K562 (cell line): ENCODE data around the gene MOAP1. TPM values are rescaled to one million over a fixed set of nuclear protein-coding genes. Genes with fewer than 3 reads are reported as not detected.

Experiments
- ATAC-seq: fragments of 200-7000 bp; cut with Tn5 transposase; 3 replicates; pipeline ENCODE4 v1.9.1; 2020; ENCODE audit warnings: moderate library complexity
- BruUV-seq: library from RNA; stranded (reverse); fragments of 400-500 nt; replicated peaks from 2 replicates; lab custom pipeline; 2021; lab: Mats Ljungman, UMichigan
- CTCF ChIA-PET: fragments of 300-600 bp; formaldehyde crosslinking; extraction: SDS; loops from one replicate; lab custom pipeline; 2021; ENCODE audit warnings: low intra/inter-chr PET ratio; lab: Yijun Ruan, JAX
- POLR2A ChIA-PET: fragments of 300-600, 350-650 bp; sonication (Branson Sonifier 250); formaldehyde crosslinking; extraction: SDS; loops from one replicate; lab custom pipeline; 2021; ENCODE audit warnings: antibody characterized with exemption, inconsistent platforms; lab: Yijun Ruan, JAX
- DNase-seq, 4 experiments: peaks; one replicate each; pipeline versions ENCODE4 v3.0.0 to v3.0.0-alpha.2; 2011 to 2018; ENCODE audit warnings: low spot score in 3 of 4, mixed read lengths in 3 of 4; ENCODE audit errors: extremely low read depth in 1 of 4
- FAIRE-seq: peaks from 2 replicates; lab custom pipeline; 2011; peaks lifted over from hg19 to GRCh38; lab: Jason Lieb, UNC
- H2AFZ ChIP-seq: 2 replicates; pipeline ENCODE4 v1.6.0; 2011; ENCODE audit warnings: low read depth, low read length, control low read depth, inconsistent platforms
- H3K27ac ChIP-seq: fragments of 200-600 bp; 3 replicates; pipeline ENCODE4 v1.8.0; 2011; ENCODE audit warnings: low read depth, mild to moderate bottlenecking, control low read depth, inconsistent platforms, low read length, moderate library complexity, mixed read lengths; ENCODE audit errors: extremely low read depth
- H3K27me3 ChIP-seq, 2 experiments: fragments of 300-600 bp in 1 of 2; 2 replicates in 1 of 2; 3 replicates in 1 of 2; pipeline versions ENCODE4 v1.6.0 to v1.8.0; 2011; ENCODE audit warnings: inconsistent platforms in 2 of 2, low read length in 2 of 2, mild to moderate bottlenecking in 1 of 2, mixed read lengths in 1 of 2, moderate library complexity in 1 of 2; ENCODE audit not compliant: control insufficient read depth in 2 of 2, insufficient read depth in 2 of 2
- H3K36me3 ChIP-seq: fragments of 300-600 bp; 3 replicates; pipeline ENCODE4 v1.8.0; 2011; ENCODE audit warnings: mild to moderate bottlenecking, low read length, inconsistent platforms; ENCODE audit not compliant: control insufficient read depth, insufficient read depth
- H3K4me1 ChIP-seq, 2 experiments: fragments of 200-600 bp in 1 of 2; replicated peaks in 1 of 2; 2 replicates in 1 of 2; 3 replicates in 1 of 2; pipeline versions ENCODE4 v1.5.1 to v1.8.0; 2011; ENCODE audit warnings: inconsistent platforms in 2 of 2, low read length in 2 of 2, mild to moderate bottlenecking in 1 of 2, mixed read lengths in 1 of 2, moderate library complexity in 1 of 2; ENCODE audit not compliant: control insufficient read depth in 2 of 2, insufficient read depth in 2 of 2
- H3K4me2 ChIP-seq: 2 replicates; pipeline ENCODE4 v1.6.1; 2011; ENCODE audit warnings: low read length, control low read depth, inconsistent platforms, mixed read lengths; ENCODE audit not compliant: insufficient read depth
- H3K4me3 ChIP-seq: fragments of 200-600 bp; sonication (generic), shearing (Covaris generic); 2 replicates; pipeline ENCODE4 v1.5.1; 2016; ENCODE audit warnings: control low read depth, inconsistent platforms
- H3K79me2 ChIP-seq: fragments of 200-600 bp; 3 replicates; pipeline ENCODE4 v1.8.0; 2011; ENCODE audit warnings: low read length, inconsistent platforms; ENCODE audit not compliant: control insufficient read depth, insufficient read depth
- H3K9ac ChIP-seq, 2 experiments: 2 replicates each; pipeline versions ENCODE4 v1.6.0 to v1.6.1; 2011; ENCODE audit warnings: low read depth in 2 of 2, low read length in 2 of 2, control low read depth in 1 of 2, inconsistent platforms in 1 of 2, mild to moderate bottlenecking in 1 of 2, mixed read lengths in 1 of 2; ENCODE audit not compliant: insufficient read depth in 1 of 2
- H3K9me1 ChIP-seq: one replicate; pipeline ENCODE4 v1.6.0; 2011; ENCODE audit warnings: inconsistent platforms, mild to moderate bottlenecking, low read length, moderate library complexity; ENCODE audit not compliant: control insufficient read depth, insufficient read depth
- H3K9me3 ChIP-seq: replicated peaks from 2 replicates; pipeline ENCODE4 v1.5.1; 2011; ENCODE audit warnings: low read depth, low read length, inconsistent platforms; ENCODE audit not compliant: control insufficient read depth, insufficient read depth
- H4K20me1 ChIP-seq: replicated peaks from 2 replicates; pipeline ENCODE4 v1.6.1; 2011; ENCODE audit warnings: low read length, inconsistent platforms, mixed read lengths; ENCODE audit not compliant: control insufficient read depth, insufficient read depth
- CTCF ChIP-seq, 3 experiments: IDR thresholded peaks in 2 of 3; conservative IDR thresholded peaks in 1 of 3; 2 replicates each; pipeline ENCODE4 v1.5.1; 2011 to 2012; ENCODE audit warnings: low read length in 3 of 3, mild to moderate bottlenecking in 3 of 3, control low read depth in 2 of 3, improper control_type of control experiment in 1 of 3, inconsistent platforms in 1 of 3, low read depth in 1 of 3, mixed read lengths in 1 of 3, moderate library complexity in 1 of 3; ENCODE audit not compliant: insufficient read depth in 2 of 3
- EGR1 ChIP-seq: fragments of 450-650 bp; conservative IDR thresholded peaks from 2 replicates; pipeline ENCODE4 v1.6.1; 2017; ENCODE audit warnings: mild to moderate bottlenecking
- ESRRA ChIP-seq: fragments of 450-650 bp; IDR thresholded peaks from 2 replicates; pipeline ENCODE4 v1.6.1; 2014; ENCODE audit warnings: low read depth, mild to moderate bottlenecking, moderate library complexity, borderline replicate concordance
- HCFC1 ChIP-seq: IDR thresholded peaks from 2 replicates; pipeline ENCODE4 v1.6.1; 2012; ENCODE audit warnings: low read depth, low read length, improper control_type of control experiment
- KDM1A ChIP-seq, 2 experiments: fragments of 450-650 bp; IDR thresholded peaks; 2 replicates each; pipeline ENCODE4 v1.6.1; 2016; ENCODE audit warnings: mild to moderate bottlenecking in 2 of 2
- MEIS2 ChIP-seq: fragments of 450-650 bp; IDR thresholded peaks from 2 replicates; pipeline ENCODE4 v1.6.1; 2014; ENCODE audit warnings: mild to moderate bottlenecking; ENCODE audit not compliant: partially characterized antibody
- PKNOX1 ChIP-seq: fragments of 450-650 bp; IDR thresholded peaks from 2 replicates; pipeline ENCODE4 v1.6.1; 2016
- RAD21 ChIP-seq, 2 experiments: fragments of 250-450 bp in 1 of 2; fragments of 450-650 bp in 1 of 2; sonication (Bioruptor Pico) in 1 of 2; formaldehyde crosslinking in 1 of 2; IDR thresholded peaks in 1 of 2; conservative IDR thresholded peaks in 1 of 2; 2 replicates each; pipeline versions ENCODE4 v1.4.0 to v1.8.0; 2020 to 2022; ENCODE audit warnings: mild to moderate bottlenecking in 2 of 2, moderate library complexity in 1 of 2
- RBM25 ChIP-seq: fragments of 200-400 bp; formaldehyde crosslinking; IDR thresholded peaks from 2 replicates; pipeline ENCODE4 v1.6.1; 2018; ENCODE audit warnings: low read length, low read depth, moderate library complexity; ENCODE audit not compliant: severe bottlenecking
- TCF3 ChIP-seq: sonication (generic); formaldehyde crosslinking; IDR thresholded peaks from 2 replicates; pipeline ENCODE4 v1.4.0; 2020; ENCODE audit warnings: mild to moderate bottlenecking, missing genetic modification reagents
- TEAD4 ChIP-seq, 2 experiments: sonication (generic) in 1 of 2; formaldehyde crosslinking in 1 of 2; IDR thresholded peaks; 2 replicates each; pipeline versions ENCODE4 v1.6.1 to v1.8.0; 2012 to 2022; ENCODE audit warnings: borderline replicate concordance in 1 of 2, inconsistent platforms in 1 of 2, low read length in 1 of 2, mild to moderate bottlenecking in 1 of 2, missing genetic modification reagents in 1 of 2
- ZNF165 ChIP-seq: fragments of 250-450 bp; sonication (Bioruptor Pico); IDR thresholded peaks from 2 replicates; pipeline ENCODE4 v1.4.0; 2020; ENCODE audit warnings: borderline replicate concordance
- WGBS: fragments of 100-300 bp; shearing (Covaris generic); methylation state at CpG from one replicate; pipeline ENCODE4 v1.1.6; 2016; ENCODE audit warnings: low coverage, mixed read lengths; ENCODE audit not compliant: insufficient coverage; ENCODE audit errors: missing lambda C conversion rate; 5-methylcytosine and 5-hydroxymethylcytosine counted together
- in situ Hi-C: fragments of 300-500 bp; cut with MboI; formaldehyde crosslinking; loops from 4 replicates; pipeline ENCODE4 v1.15.0; 2018; ENCODE audit warnings: inconsistent platforms, mixed read lengths
- intact Hi-C: fragments of 100-400 bp; cut with micrococcal nuclease; formaldehyde crosslinking; loops from 2 replicates; pipeline ENCODE4 v1.14.2; 2022
- polyA plus RNA-seq, 8 experiments: library from polyadenylated mRNA; depleted of rRNA in 4 of 8; stranded (reverse) in 5 of 8; unstranded in 3 of 8; fragments of >200 nt; fragmentation: Nextera tagmentation in 2 of 8; fragmentation: Illumina TruSeq in 1 of 8; extraction: Ambion mirVana in 2 of 8; extraction: Trizol in 1 of 8; gene quantifications; 2 replicates each; pipeline versions ENCODE4 v1.2.1 to v1.2.3, GENCODE V29; 2011 to 2014; ENCODE audit warnings: inconsistent platforms in 1 of 8, missing spikeins in 1 of 8
- total RNA-seq, 7 experiments: library from RNA; depleted of rRNA in 6 of 7; stranded (reverse); fragments of >200 nt in 6 of 7; fragmentation: Illumina TruSeq in 2 of 7; extraction: Trizol in 2 of 7; gene quantifications; 2 replicates each; pipeline versions ENCODE4 v1.2.1 to v1.2.3, GENCODE V29; 2011 to 2021; ENCODE audit warnings: low replicate concordance in 1 of 7

The MOAP1 gene
- total and polyA plus RNA-seq, 9 of the 15 experiments (the other 6 are each of a cell fraction or from before 2014, with no cell fraction given) = 1.5 to 14.4 (median 6.0) TPM

- H3K9me1 ChIP-seq = no peaks in the 10 kb centered on the region
- no peaks in the 10 kb centered on the region for H4K20me1 ChIP-seq
- no peak overlapping the region for H3K4me3 ChIP-seq
- ChIA-PET POLR2A (interaction anchor here (0.7 to 1.0 kb wide), 3 partner anchors 18 to 301 kb away, joined by 3 to 4 read pairs (median 3); no protein-coding TSS in a partner anchor), CTCF (interaction anchor here (0.6 kb wide), 1 partner anchor 211 kb away, joined by 3 read pairs; no protein-coding TSS in a partner anchor)
- in situ Hi-C loops = no loop called here
- DNase-seq (peak in 2 of 4 experiments; percentile 17 to 38), FAIRE-seq (no peak), ATAC-seq (peak; percentile 71)
- H3K27me3 ChIP-seq = no peaks in the 10 kb centered on the region
- no peak overlapping the region for H3K4me2 ChIP-seq
- no peak overlapping the region for H2AFZ ChIP-seq
- 0% methylated on average over 4 of the region's 5 CpGs for WGBS
- H3K36me3 ChIP-seq = no peaks in the 10 kb centered on the region
- no peak for TF ChIP-seq EGR1
- peak; percentile 12 for TF ChIP-seq RBM25
- TF ChIP-seq ZNF165 (CRISPR knock-in tag) = no peak
- TF ChIP-seq TEAD4 (IDR thresholded peaks at IDR 0.05; ENCODE audit: low read length) = peak; percentile 18; the same call in 1 of the 2 replicates
- TF ChIP-seq TEAD4 (CRISPR knock-in tag; IDR thresholded peaks at IDR 0.05; ENCODE audit: borderline replicate concordance) = no peak
- no peak for TF ChIP-seq HCFC1
- TF ChIP-seq ESRRA = peak; percentile 76; the same call in 1 of the 2 replicates
- peak in 1 of 3 experiments; percentile 21; a peak in 1 of 6 replicates for TF ChIP-seq CTCF (IDR thresholded peaks at IDR 0.05 in 2 of 3, conservative IDR thresholded peaks at IDR 0.05 in 1 of 3; ENCODE audit: insufficient read depth in 2 of 3, low read depth in 1 of 3, low read length in 3 of 3)
- 0 out of 2 replicates have a peak, but pooled peaks have one; percentile 19 for TF ChIP-seq TCF3 (CRISPR knock-in tag)
- TF ChIP-seq KDM1A (IDR thresholded peaks at IDR 0.05) = 0 out of 4 replicates have a peak, but pooled peaks of 1 of the 2 experiments have one; percentile 8
- TF ChIP-seq PKNOX1 = peak; percentile 59; the same call in 1 of the 2 replicates
- peak in 1 of 2 experiments; percentile 47; a peak in 2 of 4 replicates for TF ChIP-seq RAD21 (CRISPR knock-in tag; conservative IDR thresholded peaks at IDR 0.05 in 1 of 2, IDR thresholded peaks at IDR 0.05 in 1 of 2)
- TF ChIP-seq MEIS2 = peak; percentile 12
- no peaks in the 10 kb centered on the region for H3K9me3 ChIP-seq
- no peak overlapping the region for H3K9ac ChIP-seq
- H3K79me2 ChIP-seq = no peaks in the 10 kb centered on the region
- no peaks in the 10 kb centered on the region; a peak in 1 of 5 replicates for H3K4me1 ChIP-seq
- no peak overlapping the region for H3K27ac ChIP-seq
- intact Hi-C loops = no loop called here
- no TSS peak for BruUV-seq
These were observed 21.1 kb downstream of the MOAP1 start for GRCh38 chr14:93163564-93163963.
